IMR-90 (cell line): ENCODE data around the gene ANKRD44.

ENCODE experiments used
- CEBPB ChIP-seq: IDR thresholded peaks from 2 replicates; pipeline ENCODE4 v1.6.1; 2012; ENCODE audit warnings: low read depth, low read length, improper control_type of control experiment
- CHD1 ChIP-seq: IDR thresholded peaks from 2 replicates; pipeline ENCODE4 v1.6.1; 2012; ENCODE audit warnings: low read depth, low read length, improper control_type of control experiment
- CTCF ChIP-seq: conservative IDR thresholded peaks from 2 replicates; pipeline ENCODE4 v1.5.1; 2012; ENCODE audit warnings: mild to moderate bottlenecking, low read depth, low read length, improper control_type of control experiment
- MAZ ChIP-seq: IDR thresholded peaks from 2 replicates; pipeline ENCODE4 v1.6.1; 2012; ENCODE audit warnings: low read depth, mild to moderate bottlenecking, low read length, improper control_type of control experiment, moderate library complexity, borderline replicate concordance
- MXI1 ChIP-seq: IDR thresholded peaks from 2 replicates; pipeline ENCODE4 v1.6.1; 2012; ENCODE audit warnings: low read depth, mild to moderate bottlenecking, low read length, moderate library complexity, borderline replicate concordance
- POLR2A ChIP-seq: IDR thresholded peaks from 2 replicates; pipeline ENCODE4 v1.6.1; 2012; ENCODE audit warnings: mild to moderate bottlenecking, low read depth, low read length
- RAD21 ChIP-seq: IDR thresholded peaks from 2 replicates; pipeline ENCODE4 v1.6.1; 2012; ENCODE audit warnings: low read length, improper control_type of control experiment
- TF ChIP-seq, protein P1 (sequence below): fragments of 150-350 bp; IDR thresholded peaks from 2 replicates; pipeline ENCODE4 v1.6.1; 2017; ENCODE audit warnings: mild to moderate bottlenecking, antibody characterized with exemption, low read length, low read depth

DNA sequence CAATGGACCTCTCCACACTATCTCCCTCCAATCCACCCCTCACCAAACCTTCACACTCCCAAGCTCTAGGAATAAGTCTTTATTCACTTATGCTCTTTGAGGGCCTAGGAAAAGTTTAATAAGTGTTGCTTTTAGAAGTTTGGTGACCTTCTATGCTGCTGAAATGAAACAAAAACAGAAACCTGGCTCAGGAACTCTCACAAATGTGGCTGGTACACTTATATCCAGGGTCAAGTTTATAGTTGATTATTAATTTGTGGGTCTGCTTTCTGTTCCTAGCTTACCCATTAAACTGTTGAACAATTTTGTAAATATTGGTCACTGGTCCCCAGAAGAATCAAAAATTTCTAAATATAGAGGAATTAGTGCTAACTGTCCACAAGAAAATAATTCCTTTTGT is 14.2 kb upstream of the ANKRD44 start:
- TF ChIP-seq CTCF (no peak), POLR2A (no peak), CEBPB (no peak), MAZ (no peak), RAD21 (no peak), CHD1 (no peak), MXI1 (no peak)
- TF ChIP-seq, protein P1, sequence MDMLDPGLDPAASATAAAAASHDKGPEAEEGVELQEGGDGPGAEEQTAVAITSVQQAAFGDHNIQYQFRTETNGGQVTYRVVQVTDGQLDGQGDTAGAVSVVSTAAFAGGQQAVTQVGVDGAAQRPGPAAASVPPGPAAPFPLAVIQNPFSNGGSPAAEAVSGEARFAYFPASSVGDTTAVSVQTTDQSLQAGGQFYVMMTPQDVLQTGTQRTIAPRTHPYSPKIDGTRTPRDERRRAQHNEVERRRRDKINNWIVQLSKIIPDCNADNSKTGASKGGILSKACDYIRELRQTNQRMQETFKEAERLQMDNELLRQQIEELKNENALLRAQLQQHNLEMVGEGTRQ: no peak
